WTC11 (cell line): ENCODE measurements around the gene ESPN.

Experiments used
- CREB1 ChIP-seq: sonication (generic); formaldehyde crosslinking; IDR thresholded peaks from 2 replicates; pipeline ENCODE4 v1.8.0; 2023; ENCODE audit warnings: mild to moderate bottlenecking, missing genetic modification reagents
- CREM ChIP-seq: sonication (generic); formaldehyde crosslinking; IDR thresholded peaks from 2 replicates; pipeline ENCODE4 v1.8.1; 2022; ENCODE audit warnings: mild to moderate bottlenecking, missing genetic modification reagents, moderate library complexity
- FOXP1 ChIP-seq: sonication (generic); formaldehyde crosslinking; IDR thresholded peaks from 2 replicates; pipeline ENCODE4 v1.8.0; 2022; ENCODE audit warnings: missing genetic modification reagents, mild to moderate bottlenecking, moderate library complexity, borderline replicate concordance
- JAZF1 ChIP-seq: fragments of 250-450 bp; sonication (Bioruptor Pico); IDR thresholded peaks from 2 replicates; pipeline ENCODE4 v1.9.0; 2021; ENCODE audit warnings: moderate library complexity, mild to moderate bottlenecking, inconsistent platforms
- NFATC4 ChIP-seq: fragments of 250-450 bp; sonication (Bioruptor Pico); IDR thresholded peaks from 2 replicates; pipeline ENCODE4 v1.9.0; 2021; ENCODE audit warnings: mild to moderate bottlenecking
- NFYB ChIP-seq: sonication (generic); formaldehyde crosslinking; conservative IDR thresholded peaks from 2 replicates; pipeline ENCODE4 v1.8.0; 2022; ENCODE audit warnings: low read depth, missing genetic modification reagents
- TCF7 ChIP-seq: sonication (generic); formaldehyde crosslinking; IDR thresholded peaks from 2 replicates; pipeline ENCODE4 v1.8.0; 2022; ENCODE audit warnings: mild to moderate bottlenecking, low read depth, missing genetic modification reagents, moderate library complexity
- TP53 ChIP-seq: sonication (generic); formaldehyde crosslinking; IDR thresholded peaks from 2 replicates; pipeline ENCODE4 v1.8.1; 2023; ENCODE audit warnings: mild to moderate bottlenecking, missing genetic modification reagents
- ZNF671 ChIP-seq: fragments of 250-450 bp; sonication (Bioruptor Pico); IDR thresholded peaks from 2 replicates; pipeline ENCODE4 v1.8.0; 2021; ENCODE audit warnings: mild to moderate bottlenecking
- TF ChIP-seq, protein P1 (sequence below): fragments of 200-600 bp; IDR thresholded peaks from 2 replicates; pipeline ENCODE4 v1.8.0; 2022; ENCODE audit warnings: antibody characterized with exemption
- TF ChIP-seq, protein P2 (sequence below): sonication (generic); formaldehyde crosslinking; IDR thresholded peaks from 2 replicates; pipeline ENCODE4 v1.8.1; 2022; ENCODE audit warnings: low read depth, missing genetic modification reagents, borderline replicate concordance
- TF ChIP-seq, protein P3 (sequence below): sonication (generic); formaldehyde crosslinking; IDR thresholded peaks from 2 replicates; pipeline ENCODE4 v1.8.0; 2022; ENCODE audit warnings: mild to moderate bottlenecking, missing genetic modification reagents
- TF ChIP-seq, protein P4 (sequence below): sonication (generic); formaldehyde crosslinking; conservative IDR thresholded peaks from 2 replicates; pipeline ENCODE4 v1.8.1; 2022; ENCODE audit warnings: mild to moderate bottlenecking, missing genetic modification reagents
- TF ChIP-seq, protein P5 (sequence below): sonication (generic); formaldehyde crosslinking; conservative IDR thresholded peaks from 2 replicates; pipeline ENCODE4 v1.8.1; 2023; ENCODE audit warnings: mild to moderate bottlenecking, low read depth, missing genetic modification reagents, moderate library complexity

DNA sequence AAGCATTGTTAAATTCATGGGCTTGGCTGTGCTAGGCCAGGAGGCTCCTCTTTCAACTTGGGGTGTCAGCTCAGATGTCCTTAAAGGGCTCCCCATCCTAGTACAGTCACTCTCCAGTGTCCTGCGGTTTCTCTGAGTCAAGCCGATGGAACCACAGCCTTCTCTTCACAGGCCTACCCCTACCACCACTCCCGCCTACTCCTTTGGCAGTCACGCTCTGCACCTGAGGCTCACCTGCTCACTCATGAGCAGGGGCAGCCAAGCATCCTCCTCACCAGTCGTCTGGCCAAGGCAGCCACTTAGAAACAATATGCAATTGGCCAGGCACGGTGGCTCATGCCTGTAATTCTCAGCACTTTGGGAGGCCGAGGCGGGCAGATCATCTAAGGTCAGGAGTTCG is 34.6 kb upstream of the ESPN start:
- no peak for TF ChIP-seq CREB1
- TF ChIP-seq, protein P1, sequence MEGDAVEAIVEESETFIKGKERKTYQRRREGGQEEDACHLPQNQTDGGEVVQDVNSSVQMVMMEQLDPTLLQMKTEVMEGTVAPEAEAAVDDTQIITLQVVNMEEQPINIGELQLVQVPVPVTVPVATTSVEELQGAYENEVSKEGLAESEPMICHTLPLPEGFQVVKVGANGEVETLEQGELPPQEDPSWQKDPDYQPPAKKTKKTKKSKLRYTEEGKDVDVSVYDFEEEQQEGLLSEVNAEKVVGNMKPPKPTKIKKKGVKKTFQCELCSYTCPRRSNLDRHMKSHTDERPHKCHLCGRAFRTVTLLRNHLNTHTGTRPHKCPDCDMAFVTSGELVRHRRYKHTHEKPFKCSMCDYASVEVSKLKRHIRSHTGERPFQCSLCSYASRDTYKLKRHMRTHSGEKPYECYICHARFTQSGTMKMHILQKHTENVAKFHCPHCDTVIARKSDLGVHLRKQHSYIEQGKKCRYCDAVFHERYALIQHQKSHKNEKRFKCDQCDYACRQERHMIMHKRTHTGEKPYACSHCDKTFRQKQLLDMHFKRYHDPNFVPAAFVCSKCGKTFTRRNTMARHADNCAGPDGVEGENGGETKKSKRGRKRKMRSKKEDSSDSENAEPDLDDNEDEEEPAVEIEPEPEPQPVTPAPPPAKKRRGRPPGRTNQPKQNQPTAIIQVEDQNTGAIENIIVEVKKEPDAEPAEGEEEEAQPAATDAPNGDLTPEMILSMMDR = no peak
- TF ChIP-seq, protein P2, sequence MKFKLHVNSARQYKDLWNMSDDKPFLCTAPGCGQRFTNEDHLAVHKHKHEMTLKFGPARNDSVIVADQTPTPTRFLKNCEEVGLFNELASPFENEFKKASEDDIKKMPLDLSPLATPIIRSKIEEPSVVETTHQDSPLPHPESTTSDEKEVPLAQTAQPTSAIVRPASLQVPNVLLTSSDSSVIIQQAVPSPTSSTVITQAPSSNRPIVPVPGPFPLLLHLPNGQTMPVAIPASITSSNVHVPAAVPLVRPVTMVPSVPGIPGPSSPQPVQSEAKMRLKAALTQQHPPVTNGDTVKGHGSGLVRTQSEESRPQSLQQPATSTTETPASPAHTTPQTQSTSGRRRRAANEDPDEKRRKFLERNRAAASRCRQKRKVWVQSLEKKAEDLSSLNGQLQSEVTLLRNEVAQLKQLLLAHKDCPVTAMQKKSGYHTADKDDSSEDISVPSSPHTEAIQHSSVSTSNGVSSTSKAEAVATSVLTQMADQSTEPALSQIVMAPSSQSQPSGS (CRISPR knock-in tag) = no peak
- TF ChIP-seq, protein P3, sequence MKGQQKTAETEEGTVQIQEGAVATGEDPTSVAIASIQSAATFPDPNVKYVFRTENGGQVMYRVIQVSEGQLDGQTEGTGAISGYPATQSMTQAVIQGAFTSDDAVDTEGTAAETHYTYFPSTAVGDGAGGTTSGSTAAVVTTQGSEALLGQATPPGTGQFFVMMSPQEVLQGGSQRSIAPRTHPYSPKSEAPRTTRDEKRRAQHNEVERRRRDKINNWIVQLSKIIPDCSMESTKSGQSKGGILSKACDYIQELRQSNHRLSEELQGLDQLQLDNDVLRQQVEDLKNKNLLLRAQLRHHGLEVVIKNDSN = no peak
- TF ChIP-seq, protein P4, sequence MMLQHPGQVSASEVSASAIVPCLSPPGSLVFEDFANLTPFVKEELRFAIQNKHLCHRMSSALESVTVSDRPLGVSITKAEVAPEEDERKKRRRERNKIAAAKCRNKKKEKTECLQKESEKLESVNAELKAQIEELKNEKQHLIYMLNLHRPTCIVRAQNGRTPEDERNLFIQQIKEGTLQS (CRISPR knock-in tag) = no peak
- TF ChIP-seq JAZF1 (CRISPR knock-in tag) = no peak
- TF ChIP-seq FOXP1 (CRISPR knock-in tag) = no peak
- no peak for TF ChIP-seq ZNF671 (CRISPR knock-in tag)
- no peak for TF ChIP-seq CREM (CRISPR knock-in tag)
- TF ChIP-seq, protein P5, sequence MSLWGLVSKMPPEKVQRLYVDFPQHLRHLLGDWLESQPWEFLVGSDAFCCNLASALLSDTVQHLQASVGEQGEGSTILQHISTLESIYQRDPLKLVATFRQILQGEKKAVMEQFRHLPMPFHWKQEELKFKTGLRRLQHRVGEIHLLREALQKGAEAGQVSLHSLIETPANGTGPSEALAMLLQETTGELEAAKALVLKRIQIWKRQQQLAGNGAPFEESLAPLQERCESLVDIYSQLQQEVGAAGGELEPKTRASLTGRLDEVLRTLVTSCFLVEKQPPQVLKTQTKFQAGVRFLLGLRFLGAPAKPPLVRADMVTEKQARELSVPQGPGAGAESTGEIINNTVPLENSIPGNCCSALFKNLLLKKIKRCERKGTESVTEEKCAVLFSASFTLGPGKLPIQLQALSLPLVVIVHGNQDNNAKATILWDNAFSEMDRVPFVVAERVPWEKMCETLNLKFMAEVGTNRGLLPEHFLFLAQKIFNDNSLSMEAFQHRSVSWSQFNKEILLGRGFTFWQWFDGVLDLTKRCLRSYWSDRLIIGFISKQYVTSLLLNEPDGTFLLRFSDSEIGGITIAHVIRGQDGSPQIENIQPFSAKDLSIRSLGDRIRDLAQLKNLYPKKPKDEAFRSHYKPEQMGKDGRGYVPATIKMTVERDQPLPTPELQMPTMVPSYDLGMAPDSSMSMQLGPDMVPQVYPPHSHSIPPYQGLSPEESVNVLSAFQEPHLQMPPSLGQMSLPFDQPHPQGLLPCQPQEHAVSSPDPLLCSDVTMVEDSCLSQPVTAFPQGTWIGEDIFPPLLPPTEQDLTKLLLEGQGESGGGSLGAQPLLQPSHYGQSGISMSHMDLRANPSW (CRISPR knock-in tag) = no peak
- TF ChIP-seq TCF7 (CRISPR knock-in tag) = no peak
- no peak for TF ChIP-seq TP53
- no peak for TF ChIP-seq NFATC4
- TF ChIP-seq NFYB (CRISPR knock-in tag) = no peak
